A673 (cell line): ENCODE measurements around the gene MCM3. TPM values are rescaled to one million over a fixed set of nuclear protein-coding genes. Genes with fewer than 3 reads are reported as not detected.

Experiments
- BruUV-seq: library from RNA; stranded (reverse); fragments of 400-500 nt; replicated peaks from 2 replicates; lab custom pipeline; 2021; lab: Mats Ljungman, UMichigan
- CTCF ChIA-PET: fragments of 300-600 bp; sonication (Branson Sonifier 250); formaldehyde crosslinking; loops from one replicate; lab custom pipeline; 2022; ENCODE audit warnings: antibody characterized with exemption; lab: Charles Lee
- POLR2A ChIA-PET: fragments of 300-600 bp; sonication (Branson Sonifier 250); formaldehyde crosslinking; loops from one replicate; lab custom pipeline; 2022; ENCODE audit warnings: antibody characterized with exemption; ENCODE audit not compliant: low non-redundant PET; lab: Charles Lee
- DNase-seq: peaks from one replicate; pipeline ENCODE4 v3.0.0-alpha.2; 2015; ENCODE audit warnings: low spot score
- H3K27ac ChIP-seq: fragments of 200-600 bp; sonication (generic); 2 replicates; pipeline ENCODE4 v1.5.1; 2016; ENCODE audit warnings: mixed run types, low read depth, mild to moderate bottlenecking, mixed read lengths, antibody characterized with exemption, low read length; ENCODE audit not compliant: poor library complexity, severe bottlenecking
- H3K27me3 ChIP-seq: fragments of 200-600 bp; sonication (generic); replicated peaks from 2 replicates; pipeline ENCODE4 v1.6.1; 2017; ENCODE audit warnings: mixed run types, low read depth, mild to moderate bottlenecking, mixed read lengths, antibody characterized with exemption, low read length; ENCODE audit not compliant: insufficient read depth, poor library complexity
- H3K36me3 ChIP-seq: fragments of 200-600 bp; sonication (generic); 2 replicates; pipeline ENCODE4 v1.6.1; 2016; ENCODE audit warnings: mixed run types, mild to moderate bottlenecking, mixed read lengths, antibody characterized with exemption, low read length; ENCODE audit not compliant: insufficient read depth, poor library complexity, severe bottlenecking
- H3K4me1 ChIP-seq: fragments of 200-600 bp; sonication (generic); 2 replicates; pipeline ENCODE4 v1.6.1; 2017; ENCODE audit warnings: mixed run types, mild to moderate bottlenecking, mixed read lengths, antibody characterized with exemption, low read length; ENCODE audit not compliant: insufficient read depth, poor library complexity, severe bottlenecking
- H3K4me3 ChIP-seq: fragments of 200-600 bp; sonication (generic); 2 replicates; pipeline ENCODE4 v1.5.1; 2016; ENCODE audit warnings: low read depth, mixed run types, mild to moderate bottlenecking, mixed read lengths, low read length; ENCODE audit not compliant: poor library complexity, severe bottlenecking
- H3K9me3 ChIP-seq: fragments of 200-600 bp; sonication (generic); 2 replicates; pipeline ENCODE4 v1.6.1; 2016; ENCODE audit warnings: mixed run types, low read depth, mild to moderate bottlenecking, mixed read lengths, antibody characterized with exemption, low read length; ENCODE audit not compliant: poor library complexity, severe bottlenecking
- EZH2 ChIP-seq: fragments of 200-600 bp; sonication (generic); IDR thresholded peaks from 2 replicates; pipeline ENCODE4 v1.6.1; 2017; ENCODE audit warnings: borderline replicate concordance, low read depth, mild to moderate bottlenecking, mixed read lengths, antibody characterized with exemption, low read length; ENCODE audit not compliant: poor library complexity, severe bottlenecking
- intact Hi-C: fragments of 100-400 bp; cut with micrococcal nuclease; formaldehyde crosslinking; loops from one replicate; pipeline ENCODE4 v1.10.0; 2022; ENCODE audit not compliant: unreplicated experiment
- total RNA-seq: library from RNA; stranded (reverse); gene quantifications from 2 replicates; pipeline ENCODE4 v1.2.3, GENCODE V29; 2021
- TF ChIP-seq, protein P1 (sequence below): fragments of 300-800, 200-600 bp; sonication (generic); conservative IDR thresholded peaks from 2 replicates; pipeline ENCODE4 v1.5.1; 2017; ENCODE audit warnings: low read depth, mild to moderate bottlenecking, antibody characterized with exemption, low read length, moderate library complexity, mixed read lengths

MCM3 gene
- total RNA-seq, 1 experiment from 2014 or later = 233 TPM

DNA sequence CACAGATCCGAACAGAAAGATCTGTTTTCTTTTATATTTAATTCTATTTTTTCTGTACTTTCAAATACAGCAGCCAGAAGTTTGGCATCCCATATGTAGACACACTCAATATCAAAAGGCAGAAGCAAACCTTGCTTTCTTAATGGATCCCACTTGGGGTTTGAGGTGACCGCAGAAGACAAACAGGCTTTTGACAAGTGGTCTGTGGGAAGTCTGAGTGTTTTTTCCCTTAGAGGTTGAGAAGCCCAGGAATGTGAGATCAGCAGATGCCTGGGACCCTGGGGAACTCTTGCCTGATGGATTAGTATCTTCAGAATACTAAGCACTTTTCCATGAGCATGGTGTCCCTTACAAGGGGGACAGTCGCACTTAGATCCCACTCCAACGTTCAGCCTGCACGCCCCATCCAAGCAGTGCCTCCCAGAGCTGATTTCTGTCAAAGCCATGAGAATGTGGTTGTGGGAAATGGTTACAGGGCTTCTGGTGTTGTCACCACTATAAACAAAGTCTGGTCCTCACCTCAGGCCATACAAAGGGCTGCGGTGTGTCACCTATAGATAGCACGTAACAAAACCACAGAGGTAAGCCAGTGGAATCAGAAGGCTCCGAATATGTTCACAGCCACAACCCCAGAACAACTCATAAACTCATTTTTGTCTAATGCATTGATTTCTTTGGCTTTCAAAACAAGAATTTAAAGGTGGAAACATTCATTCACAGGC, 53.0 kb downstream of the MCM3 start:
- CTCF ChIA-PET = no interaction called here
- Histone ChIP-seq H3K9me3 (no peaks in the 10 kb centered on the region), H3K27ac (no peak overlapping the region), H3K4me1 (peaks cover 16% of the 10 kb centered on the region), H3K4me3 (no peak overlapping the region), H3K27me3 (no peaks in the 10 kb centered on the region), H3K36me3 (no peaks in the 10 kb centered on the region)
- no TSS peak for BruUV-seq
- no peak for DNase-seq
- TF ChIP-seq EZH2 = no peak
- TF ChIP-seq, protein P1, sequence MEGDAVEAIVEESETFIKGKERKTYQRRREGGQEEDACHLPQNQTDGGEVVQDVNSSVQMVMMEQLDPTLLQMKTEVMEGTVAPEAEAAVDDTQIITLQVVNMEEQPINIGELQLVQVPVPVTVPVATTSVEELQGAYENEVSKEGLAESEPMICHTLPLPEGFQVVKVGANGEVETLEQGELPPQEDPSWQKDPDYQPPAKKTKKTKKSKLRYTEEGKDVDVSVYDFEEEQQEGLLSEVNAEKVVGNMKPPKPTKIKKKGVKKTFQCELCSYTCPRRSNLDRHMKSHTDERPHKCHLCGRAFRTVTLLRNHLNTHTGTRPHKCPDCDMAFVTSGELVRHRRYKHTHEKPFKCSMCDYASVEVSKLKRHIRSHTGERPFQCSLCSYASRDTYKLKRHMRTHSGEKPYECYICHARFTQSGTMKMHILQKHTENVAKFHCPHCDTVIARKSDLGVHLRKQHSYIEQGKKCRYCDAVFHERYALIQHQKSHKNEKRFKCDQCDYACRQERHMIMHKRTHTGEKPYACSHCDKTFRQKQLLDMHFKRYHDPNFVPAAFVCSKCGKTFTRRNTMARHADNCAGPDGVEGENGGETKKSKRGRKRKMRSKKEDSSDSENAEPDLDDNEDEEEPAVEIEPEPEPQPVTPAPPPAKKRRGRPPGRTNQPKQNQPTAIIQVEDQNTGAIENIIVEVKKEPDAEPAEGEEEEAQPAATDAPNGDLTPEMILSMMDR = no peak
- POLR2A ChIA-PET = no interaction called here
- intact Hi-C loops = loop anchor here (10.0 kb wide), 1 partner anchor 377 kb away; no protein-coding TSS in a partner anchor

DNA sequence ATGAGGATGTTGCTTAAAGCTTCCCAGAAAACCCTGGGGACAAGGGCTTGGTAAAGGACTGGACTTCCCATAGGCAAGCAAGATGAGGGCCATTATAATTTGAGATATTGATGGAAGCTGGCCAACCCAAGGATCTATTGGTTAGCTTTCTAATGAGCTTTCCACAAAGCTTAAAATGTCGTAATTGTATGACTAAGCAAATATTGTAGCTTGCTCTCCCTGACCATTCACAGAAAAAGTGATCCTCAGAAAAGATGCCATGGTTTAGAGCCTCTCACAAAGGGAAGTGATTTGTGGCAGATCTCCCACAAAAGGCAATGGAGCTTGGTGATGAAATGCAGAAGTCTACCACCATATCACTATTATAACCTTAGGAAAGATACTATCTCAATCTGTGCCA, 53.9 kb downstream of the MCM3 start:
- TF ChIP-seq, protein P1 = no peak
- TF ChIP-seq EZH2 = no peak
- H3K4me1 ChIP-seq = peaks cover 16% of the 10 kb centered on the region
- BruUV-seq = no TSS peak
- H3K4me3 ChIP-seq = no peak overlapping the region
- H3K9me3 ChIP-seq = no peaks in the 10 kb centered on the region
- intact Hi-C loops = loop anchor here (10.0 kb wide), 1 partner anchor 376 kb away; no protein-coding TSS in a partner anchor
- no peak overlapping the region for H3K27ac ChIP-seq
- H3K27me3 ChIP-seq = no peaks in the 10 kb centered on the region
- no peaks in the 10 kb centered on the region for H3K36me3 ChIP-seq
- ChIA-PET CTCF (no interaction called here), POLR2A (interaction anchor here (0.6 kb wide), 1 partner anchor 23 kb away, joined by 5 read pairs; no protein-coding TSS in a partner anchor)
- no peak for DNase-seq

DNA sequence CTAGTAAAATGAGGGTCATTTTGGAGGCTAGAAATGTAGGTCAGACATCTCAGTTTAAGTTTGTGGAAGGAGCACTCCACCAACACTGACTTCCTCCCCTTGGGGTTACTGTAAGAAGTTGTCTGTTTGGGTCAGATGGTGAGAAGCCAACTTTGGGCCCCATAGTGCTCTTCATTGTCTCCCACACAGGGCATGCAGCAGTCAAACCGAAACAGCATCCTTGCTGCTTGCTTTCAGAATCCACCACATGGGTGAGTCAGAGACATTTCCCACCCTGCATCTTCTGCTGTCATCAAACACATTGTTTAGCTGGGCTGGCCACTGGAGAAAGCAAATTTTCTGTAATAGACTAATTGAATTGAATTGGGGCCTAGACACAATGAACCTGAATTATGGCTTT, 57.0 kb downstream of the MCM3 start:
- no peaks in the 10 kb centered on the region for H3K36me3 ChIP-seq
- no TSS peak for BruUV-seq
- no peaks in the 10 kb centered on the region for H3K9me3 ChIP-seq
- ChIA-PET POLR2A (no interaction called here), CTCF (no interaction called here)
- intact Hi-C loops = no loop called here
- H3K4me3 ChIP-seq = no peak overlapping the region
- H3K4me1 ChIP-seq = peaks cover under 1% of the 10 kb centered on the region
- no peak for DNase-seq
- TF ChIP-seq, protein P1 = no peak
- no peak for TF ChIP-seq EZH2
- H3K27ac ChIP-seq = no peak overlapping the region
- no peaks in the 10 kb centered on the region for H3K27me3 ChIP-seq
